ENCODE measurements around the gene GRAP. TPM values are rescaled to one million over a fixed set of nuclear protein-coding genes. Genes with fewer than 3 reads are reported as not detected.

GRAP gene
- total RNA-seq, 1 experiment from 2014 or later, result not detected

- Mint-ChIP-seq H3K27ac (ENCODE audit: unreplicated experiment) (no peak overlapping the region), H3K4me1 (ENCODE audit: low read depth, unreplicated experiment) (peaks cover 16% of the 10 kb centered on the region), H3K9me3 (ENCODE audit: low read depth, unreplicated experiment) (no peaks in the 10 kb centered on the region), H3K4me3 (ENCODE audit: low read depth, unreplicated experiment) (peak overlapping the region; percentile 66), H3K27me3 (ENCODE audit: unreplicated experiment) (no peaks in the 10 kb centered on the region), H3K36me3 (ENCODE audit: insufficient read depth, unreplicated experiment) (peaks cover 26% of the 10 kb centered on the region)
- DNase-seq, result no peak
- TSS peak; percentile 27 for BruUV-seq (replicated peaks)
- TF ChIP-seq CTCF (IDR thresholded peaks at IDR 0.05; ENCODE audit: unreplicated experiment), result no peak
- CTCF ChIA-PET, result interaction anchor here (1.0 kb wide), 1 partner anchor 10 kb away, joined by 3 read pairs; no protein-coding TSS in a partner anchor
- intact Hi-C loops (cut with micrococcal nuclease; ENCODE audit: unreplicated experiment), result no loop called here
Measured at GRCh38 chr17:19001907-19002590, 44.7 kb downstream of the GRAP start.

- H3K4me3 Mint-ChIP-seq (ENCODE audit: low read depth, unreplicated experiment), result no peak overlapping the region
- H3K9me3 Mint-ChIP-seq (ENCODE audit: low read depth, unreplicated experiment), result no peaks in the 10 kb centered on the region
- DNase-seq, result no peak
- CTCF ChIA-PET, result no interaction called here
- peaks cover 16% of the 10 kb centered on the region for H3K4me1 Mint-ChIP-seq (ENCODE audit: low read depth, unreplicated experiment)
- no peak overlapping the region for H3K27ac Mint-ChIP-seq (ENCODE audit: unreplicated experiment)
- BruUV-seq (replicated peaks), result no TSS peak
- peaks cover 26% of the 10 kb centered on the region for H3K36me3 Mint-ChIP-seq (ENCODE audit: insufficient read depth, unreplicated experiment)
- no peaks in the 10 kb centered on the region for H3K27me3 Mint-ChIP-seq (ENCODE audit: unreplicated experiment)
- intact Hi-C loops (cut with micrococcal nuclease; ENCODE audit: unreplicated experiment), result no loop called here
- no peak for TF ChIP-seq CTCF (IDR thresholded peaks at IDR 0.05; ENCODE audit: unreplicated experiment)
Measured at GRCh38 chr17:19000531-19001325, 46.0 kb downstream of the GRAP start.

DNA sequence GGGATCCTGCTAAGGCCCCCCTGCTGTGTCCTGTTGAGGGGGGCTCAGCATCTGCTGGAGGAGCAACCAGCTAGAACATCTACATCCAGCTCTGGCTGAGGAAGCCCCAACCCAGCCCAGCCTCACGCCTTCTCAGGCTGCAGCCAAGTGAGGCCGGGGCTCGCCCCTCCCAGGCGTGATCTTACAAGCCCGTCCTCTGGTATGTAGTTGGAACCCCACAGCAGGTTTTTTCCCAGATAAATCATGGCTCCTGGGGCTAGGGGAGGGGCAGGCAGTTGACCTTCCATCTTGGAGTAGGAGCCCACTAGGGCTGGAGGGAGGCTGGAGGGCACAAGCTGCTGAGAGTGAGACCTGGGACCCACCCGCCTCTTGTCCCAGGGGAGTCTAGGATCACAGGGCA lies 46.8 kb downstream of the GRAP start:
- intact Hi-C loops (cut with micrococcal nuclease; ENCODE audit: unreplicated experiment), result no loop called here
- no TSS peak for BruUV-seq (replicated peaks)
- TF ChIP-seq CTCF (IDR thresholded peaks at IDR 0.05; ENCODE audit: unreplicated experiment), result no peak
- Mint-ChIP-seq H3K4me1 (ENCODE audit: low read depth, unreplicated experiment) (peaks cover 16% of the 10 kb centered on the region), H3K27me3 (ENCODE audit: unreplicated experiment) (no peaks in the 10 kb centered on the region), H3K9me3 (ENCODE audit: low read depth, unreplicated experiment) (no peaks in the 10 kb centered on the region), H3K27ac (ENCODE audit: unreplicated experiment) (no peak overlapping the region), H3K4me3 (ENCODE audit: low read depth, unreplicated experiment) (no peak overlapping the region), H3K36me3 (ENCODE audit: insufficient read depth, unreplicated experiment) (peaks cover 26% of the 10 kb centered on the region)
- CTCF ChIA-PET, result no interaction called here
- no peak for DNase-seq

DNA sequence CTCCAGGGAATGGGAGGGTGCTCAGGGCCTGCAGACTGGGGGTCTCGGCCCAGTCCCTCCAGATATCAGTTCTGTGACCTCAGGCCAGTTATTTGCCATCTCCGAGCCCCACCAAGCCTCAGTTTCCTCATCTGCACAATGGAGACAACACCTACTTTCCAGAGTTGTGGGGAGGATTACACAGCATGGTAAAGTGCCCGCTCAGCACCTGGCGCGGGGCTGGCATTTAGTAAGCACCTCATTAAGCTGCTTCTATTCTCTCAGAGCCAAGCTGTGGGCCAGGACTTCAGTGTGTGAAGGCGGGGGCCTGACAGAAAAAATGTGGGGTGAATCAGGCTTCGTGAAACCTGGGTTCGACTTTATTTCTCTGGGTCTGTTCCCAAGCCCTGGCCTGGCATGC lies 47.4 kb downstream of the GRAP start:
- Mint-ChIP-seq H3K27me3 (ENCODE audit: unreplicated experiment) (no peaks in the 10 kb centered on the region), H3K4me1 (ENCODE audit: low read depth, unreplicated experiment) (peaks cover 16% of the 10 kb centered on the region), H3K27ac (ENCODE audit: unreplicated experiment) (no peak overlapping the region), H3K9me3 (ENCODE audit: low read depth, unreplicated experiment) (no peaks in the 10 kb centered on the region), H3K4me3 (ENCODE audit: low read depth, unreplicated experiment) (no peak overlapping the region), H3K36me3 (ENCODE audit: insufficient read depth, unreplicated experiment) (peaks cover 25% of the 10 kb centered on the region)
- no TSS peak for BruUV-seq (replicated peaks)
- CTCF ChIA-PET, result no interaction called here
- no peak for TF ChIP-seq CTCF (IDR thresholded peaks at IDR 0.05; ENCODE audit: unreplicated experiment)
- no peak for DNase-seq
- intact Hi-C loops (cut with micrococcal nuclease; ENCODE audit: unreplicated experiment), result no loop called here

Data from Calu3 (cell line).